H4 (cell line): ENCODE data around the gene RRP1. TPM values are rescaled to one million over a fixed set of nuclear protein-coding genes. Genes with fewer than 3 reads are reported as not detected.

Source experiments
- DNase-seq: peaks from one replicate; pipeline ENCODE4 v3.0.0-alpha.2; 2015; ENCODE audit warnings: low spot score
- total RNA-seq: library from RNA; depleted of rRNA; stranded (reverse); fragments of >200 nt; shearing (Covaris generic); gene quantifications from 2 replicates; pipeline ENCODE4 v1.2.3, GENCODE V29; 2014

Gene RRP1
- total RNA-seq, 1 experiment from 2014 or later = 44.7 TPM

GRCh38 chr21:43775190-43775589, 14.2 kb upstream of the RRP1 start:
- DNase-seq = no peak

- DNase-seq = peak; percentile 70
Observed at GRCh38 chr21:43775795-43776430, 13.5 kb upstream of the RRP1 start, which contains the start of gene CSTB. TSS of gene CSTB (minus strand) at chr21:43776308. CDS start at chr21:43776269, 39 bp downstream.

DNA sequence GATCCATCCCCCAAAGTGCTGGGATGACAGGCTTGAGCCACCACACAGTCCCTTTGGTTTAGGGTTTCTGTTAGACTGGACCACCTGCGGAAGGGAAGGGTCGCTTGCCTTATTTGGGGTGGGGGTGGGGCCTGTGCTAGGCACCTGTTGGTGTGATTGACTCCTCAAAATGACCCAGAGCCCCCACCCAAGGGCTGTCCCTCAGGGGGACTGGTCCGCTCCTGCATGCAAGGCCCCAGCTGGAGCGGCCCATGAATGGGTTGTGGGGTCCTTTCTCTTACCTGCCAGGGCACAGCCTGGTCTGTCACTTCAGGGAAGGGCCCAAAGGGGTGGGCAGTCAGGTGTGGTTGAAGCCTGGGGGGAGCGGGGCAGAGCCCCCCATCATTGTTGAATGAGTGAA, 11.4 kb upstream of the RRP1 start:
- no peak for DNase-seq

- no peak for DNase-seq
Observed at GRCh38 chr21:43778469-43779335, 10.7 kb upstream of the RRP1 start.

DNA sequence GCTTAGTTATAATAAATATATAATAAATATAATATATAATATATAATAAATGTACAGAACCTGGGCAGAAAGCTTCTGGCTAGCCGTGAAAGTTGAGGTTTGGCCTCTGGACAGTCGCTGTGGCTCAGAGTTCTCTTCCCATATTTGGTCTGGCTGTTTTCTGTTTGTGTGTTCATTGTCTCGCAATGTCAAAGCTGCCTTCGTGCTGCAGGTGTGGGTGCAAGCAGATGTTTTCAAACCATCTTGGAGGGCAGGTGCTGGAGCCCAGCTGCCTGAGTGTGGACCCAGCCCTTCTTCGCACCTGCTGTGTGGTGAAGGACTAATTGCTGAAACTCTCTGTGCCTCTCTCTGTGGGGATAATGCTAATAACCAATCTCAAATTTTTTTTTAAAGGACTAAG, 9.7 kb upstream of the RRP1 start:
- DNase-seq = no peak

GRCh38 chr21:43781846-43782245, 7.5 kb upstream of the RRP1 start:
- DNase-seq = no peak

- no peak for DNase-seq
Observed at GRCh38 chr21:43782431-43783097, 6.8 kb upstream of the RRP1 start.

DNA sequence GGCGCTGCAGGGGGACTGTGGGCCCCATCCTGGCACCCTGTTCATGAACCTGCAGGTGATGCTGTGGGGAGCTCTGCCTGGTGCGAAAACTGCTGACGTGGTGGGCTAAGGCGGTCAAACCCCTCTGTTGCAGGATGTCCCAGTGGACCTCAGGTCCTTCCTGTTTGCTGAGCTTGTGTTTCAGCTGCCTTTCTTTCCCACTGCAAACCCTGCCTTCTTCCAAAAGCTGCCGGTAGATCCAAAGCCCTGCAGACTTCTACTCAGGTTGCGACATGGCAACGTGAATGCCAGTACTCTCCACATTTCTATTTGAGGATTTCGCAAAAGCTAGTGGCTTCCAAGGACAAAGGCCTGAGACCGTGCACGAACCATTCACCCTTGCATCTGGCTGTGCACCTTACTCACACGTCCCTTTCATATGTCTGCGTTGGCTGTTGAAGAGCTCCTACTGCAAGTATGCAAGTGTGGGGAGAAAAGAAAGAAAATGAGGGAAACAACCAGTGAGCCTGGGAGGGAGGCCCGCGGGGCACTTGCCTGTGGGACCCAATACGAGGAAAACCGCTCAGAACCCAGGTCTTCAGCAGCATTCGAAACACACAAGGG, 6.2 kb upstream of the RRP1 start:
- no peak for DNase-seq

DNA sequence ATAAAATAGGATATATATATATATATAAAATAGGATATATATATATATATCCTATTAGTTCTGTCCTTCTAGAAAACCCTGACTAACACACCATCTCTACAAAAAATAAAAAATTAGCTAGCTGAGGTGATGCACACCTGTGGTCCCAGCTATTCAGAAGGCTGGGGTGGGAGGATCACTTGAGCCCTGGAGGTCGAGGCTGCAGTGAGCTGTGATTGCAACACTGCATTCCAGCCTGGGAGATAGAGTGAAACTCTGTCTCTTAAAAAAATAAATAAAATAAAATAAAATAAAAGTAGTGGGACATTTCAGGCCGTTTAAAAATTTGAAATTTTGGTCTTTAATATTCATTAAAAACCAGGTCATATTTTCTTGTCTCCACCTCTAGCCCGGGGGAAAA, 4.2 kb upstream of the RRP1 start:
- no peak for DNase-seq

- DNase-seq = no peak
Observed at GRCh38 chr21:43786300-43786806, 3.0 kb upstream of the RRP1 start.

- DNase-seq = no peak
Observed at GRCh38 chr21:43786807-43787440, 2.5 kb upstream of the RRP1 start.

DNA sequence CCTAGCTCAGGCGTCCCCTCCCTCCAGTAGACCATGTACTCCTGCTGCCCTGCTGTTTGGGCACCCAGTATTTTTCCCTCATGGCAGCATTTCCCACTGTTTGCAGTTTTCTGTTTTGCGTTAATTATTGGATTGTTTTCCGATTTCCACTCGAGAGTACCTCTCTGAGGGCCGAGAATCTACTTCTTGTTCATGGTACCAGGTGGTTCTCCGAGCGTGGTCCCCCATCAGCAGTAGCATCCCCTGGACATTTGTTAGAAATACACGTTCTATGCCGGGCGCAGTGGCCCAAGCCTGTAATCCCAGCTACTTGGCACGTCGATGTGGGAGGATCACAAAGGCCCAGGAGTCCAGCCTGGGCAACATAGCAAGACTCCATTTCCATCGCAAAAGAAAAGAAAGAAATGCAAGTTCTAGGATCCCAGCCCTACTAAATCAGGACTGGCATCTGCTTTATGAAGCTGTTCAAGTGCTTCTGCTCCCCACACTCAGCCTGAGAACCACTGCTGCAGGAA, 690 bp downstream of the RRP1 start:
- no peak for DNase-seq

DNA sequence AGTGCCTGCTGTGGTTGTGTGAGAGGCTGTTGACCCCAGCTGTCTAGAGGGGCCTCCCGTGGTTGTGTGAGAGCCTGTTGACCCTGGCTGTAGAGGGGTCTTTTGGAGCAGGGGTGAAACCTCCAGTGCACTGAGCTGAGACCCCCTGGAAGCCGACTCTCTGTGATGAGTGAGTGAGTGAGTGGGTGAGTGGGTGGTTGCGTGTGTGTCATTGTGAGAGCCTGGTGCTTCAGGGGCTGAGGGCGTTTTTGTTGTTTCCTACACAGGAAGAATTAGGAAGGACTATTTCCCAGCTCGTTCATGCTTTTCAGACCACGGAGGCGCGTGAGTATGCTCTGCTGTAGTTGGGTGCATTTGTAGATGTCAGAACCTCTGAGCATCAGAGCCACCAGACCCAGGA, 3.0 kb downstream of the RRP1 start:
- no peak for DNase-seq

DNA sequence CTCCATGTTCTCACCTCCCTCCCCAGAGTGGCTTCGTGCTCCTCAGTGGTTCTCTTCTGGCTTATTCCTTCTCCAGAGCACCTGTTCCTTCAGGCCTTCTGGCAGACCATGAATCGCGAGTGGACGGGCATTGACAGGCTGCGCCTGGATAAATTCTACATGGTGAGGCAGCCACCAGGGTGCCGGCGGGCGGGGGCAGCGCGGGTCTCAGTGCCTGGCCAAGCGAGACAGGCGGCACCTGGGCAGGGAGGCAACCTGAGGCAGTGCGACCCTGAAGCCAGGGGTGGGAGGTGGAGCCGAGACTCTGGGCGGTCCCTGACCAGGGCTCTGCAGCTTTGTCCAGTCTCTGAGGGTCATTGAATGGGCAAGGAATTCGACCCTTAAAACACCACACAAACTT, 3.9 kb downstream of the RRP1 start:
- DNase-seq = no peak

DNA sequence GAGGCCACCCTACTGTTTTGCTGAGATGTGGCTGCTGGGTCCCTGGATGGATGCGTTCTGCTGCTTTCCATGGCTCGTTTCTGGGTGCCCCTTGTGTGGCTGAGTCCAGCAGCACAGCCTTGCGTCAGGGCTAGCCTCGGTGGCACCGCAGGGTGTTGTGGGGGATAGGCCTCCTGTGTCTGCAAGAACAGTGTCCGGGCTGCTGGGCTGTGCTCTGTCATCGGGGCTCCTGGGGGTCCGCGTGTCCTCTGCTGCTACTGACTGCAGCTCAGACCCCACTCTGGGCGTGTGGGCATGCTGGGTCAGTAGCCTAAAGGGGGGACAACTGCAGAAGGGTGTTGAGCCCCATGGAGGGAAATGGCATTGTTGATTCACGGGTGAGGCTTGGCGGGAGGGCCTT, 4.9 kb downstream of the RRP1 start:
- DNase-seq = no peak

DNA sequence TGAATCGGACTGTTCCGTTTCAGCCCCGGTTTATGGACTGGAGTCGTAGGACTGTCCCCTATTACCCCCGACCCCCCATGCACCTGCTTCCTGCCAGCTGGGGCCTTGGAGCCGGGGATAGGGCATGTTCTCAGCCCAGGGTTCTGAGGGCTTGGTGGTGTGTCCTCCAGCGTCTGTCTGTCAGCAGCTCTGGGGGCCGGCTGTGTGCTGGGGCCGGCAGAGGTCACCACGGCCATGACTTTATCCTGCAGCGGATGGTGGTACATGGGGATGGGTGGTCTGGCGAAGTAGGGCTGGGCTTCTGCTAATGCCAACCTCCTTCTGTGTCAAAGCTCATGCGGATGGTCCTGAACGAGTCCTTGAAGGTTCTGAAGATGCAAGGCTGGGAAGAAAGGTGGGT, 5.5 kb downstream of the RRP1 start:
- no peak for DNase-seq

GRCh38 chr21:43797415-43797814, 8.0 kb downstream of the RRP1 start:
- DNase-seq = no peak

DNA sequence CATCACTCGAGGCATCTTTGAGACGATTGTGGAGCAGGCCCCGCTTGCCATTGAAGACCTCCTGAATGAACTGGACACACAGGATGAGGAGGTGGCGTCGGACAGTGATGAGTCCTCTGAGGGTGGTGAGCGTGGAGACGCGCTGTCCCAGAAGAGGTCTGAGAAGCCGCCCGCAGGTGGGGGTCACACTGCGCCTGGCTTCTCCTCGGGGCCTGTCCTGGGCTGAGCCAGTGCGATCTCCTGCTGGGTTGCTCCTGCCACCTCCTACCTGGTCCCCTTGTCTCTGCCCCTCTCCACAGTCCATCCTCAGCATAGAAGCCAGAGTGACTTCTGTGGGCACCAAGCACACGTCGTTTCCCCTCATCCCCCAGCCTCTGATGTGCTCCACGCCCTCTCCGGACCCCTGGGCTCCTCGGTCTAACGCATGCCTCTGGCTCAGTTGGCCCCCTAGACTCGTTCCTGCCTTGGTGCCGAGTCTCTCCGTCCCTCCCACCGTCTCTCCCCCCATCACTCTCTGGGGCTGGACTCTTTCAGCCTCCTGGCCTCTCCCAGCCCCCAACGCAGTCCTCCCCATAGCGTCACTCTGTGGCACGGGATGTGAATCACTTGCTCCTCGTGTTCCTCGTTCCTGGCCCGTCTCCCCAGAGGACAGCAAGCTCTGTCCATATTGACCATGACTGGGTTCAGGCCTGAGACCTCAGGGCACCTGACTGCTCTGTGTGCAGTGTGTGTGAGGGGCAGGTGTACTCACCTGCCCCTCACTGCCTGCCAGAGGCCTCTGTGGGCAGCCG, 8.7 kb downstream of the RRP1 start:
- DNase-seq = no peak

GRCh38 chr21:43799301-43799840, 10.0 kb downstream of the RRP1 start:
- DNase-seq = no peak

DNA sequence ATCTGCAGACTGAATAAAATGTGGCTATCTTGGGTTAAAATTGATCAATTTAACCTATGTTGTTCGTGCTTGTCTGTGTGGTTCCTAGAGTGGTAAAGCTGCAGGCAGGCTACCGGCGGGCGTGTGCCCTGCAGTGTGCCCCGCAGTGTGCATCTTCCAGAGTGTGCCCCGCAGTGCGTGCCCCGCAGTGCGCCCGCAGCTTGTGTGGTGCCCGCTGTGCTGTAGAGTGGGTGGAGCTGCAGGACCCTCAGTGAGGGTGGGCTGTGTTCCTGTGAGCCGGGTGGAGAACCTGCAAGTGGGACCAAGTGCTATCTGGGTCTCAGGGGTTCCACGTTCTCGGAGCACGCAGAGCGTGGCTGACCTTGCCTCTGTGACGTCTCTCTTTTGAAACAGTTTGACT, 10.7 kb downstream of the RRP1 start:
- DNase-seq = no peak
